ENCODE results near the gene CLEC16A.
A peak's percentile ranks its signal among the peaks of the same experiment; 100 is the strongest.

CLEC16A gene

GRCh38 chr16:10984509-10984908, 40.1 kb downstream of the CLEC16A start:
- no peak for TF ChIP-seq TAF1 (IDR thresholded peaks at IDR 0.05; ENCODE audit: low read depth, low read length)
- TF ChIP-seq POLR2A (IDR thresholded peaks at IDR 0.05; ENCODE audit: low read depth, low read length): no peak
- TF ChIP-seq SPI1 (IDR thresholded peaks at IDR 0.05; ENCODE audit: low read depth, low read length): no peak
- TF ChIP-seq POU2F2 (IDR thresholded peaks at IDR 0.05; ENCODE audit: low read depth, low read length): no peak
- no peak for TF ChIP-seq POLR2AphosphoS5 (IDR thresholded peaks at IDR 0.05; ENCODE audit: low read depth, low read length)
- no peak for TF ChIP-seq PAX5 (IDR thresholded peaks at IDR 0.05; ENCODE audit: insufficient read depth, low read length, severe bottlenecking)
- FAIRE-seq: no peak
- DNase-seq (ENCODE audit: insufficient read length, low spot score): no peak

- TF ChIP-seq POLR2A (IDR thresholded peaks at IDR 0.05; ENCODE audit: low read depth, low read length) (no peak), POU2F2 (IDR thresholded peaks at IDR 0.05; ENCODE audit: low read depth, low read length) (no peak), POLR2AphosphoS5 (IDR thresholded peaks at IDR 0.05; ENCODE audit: low read depth, low read length) (no peak), SPI1 (IDR thresholded peaks at IDR 0.05; ENCODE audit: low read depth, low read length) (no peak), PAX5 (IDR thresholded peaks at IDR 0.05; ENCODE audit: insufficient read depth, low read length, severe bottlenecking) (no peak), TAF1 (IDR thresholded peaks at IDR 0.05; ENCODE audit: low read depth, low read length) (no peak)
- DNase-seq (ENCODE audit: insufficient read length, low spot score): no peak
- FAIRE-seq: no peak
These were observed 43.2 kb downstream of the CLEC16A start for GRCh38 chr16:10987361-10988163.

DNA sequence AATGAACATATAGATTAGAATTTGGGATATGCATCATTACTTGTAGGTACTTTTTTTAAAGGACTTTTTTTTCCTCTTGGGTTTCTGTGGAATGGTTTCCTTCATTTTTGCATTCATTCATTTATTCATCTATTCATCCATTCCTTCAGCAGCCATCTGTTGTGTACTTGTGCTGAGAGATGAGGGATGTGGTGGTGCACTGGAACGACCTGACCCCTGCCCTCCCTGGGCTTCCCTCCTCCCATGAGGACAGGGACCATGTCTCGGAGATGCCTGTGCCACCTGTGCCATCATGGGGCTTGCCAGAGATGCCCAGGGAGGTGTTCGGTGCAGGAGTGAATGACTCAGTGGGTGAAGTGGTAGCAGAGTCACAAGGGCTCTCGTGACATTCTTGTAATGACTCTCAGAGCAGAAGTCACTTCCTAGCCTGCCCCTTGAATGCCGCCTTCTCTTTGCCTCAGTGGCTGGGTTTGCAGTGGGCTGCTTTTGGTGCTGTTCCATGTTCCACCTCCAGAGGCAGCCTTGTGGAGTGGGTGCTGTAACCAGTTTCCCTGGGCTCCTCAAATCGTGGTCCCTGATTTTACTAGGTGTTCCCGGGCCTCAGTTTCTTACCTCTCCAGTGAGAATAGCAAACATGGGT, 43.9 kb downstream of the CLEC16A start:
- no peak for DNase-seq (ENCODE audit: insufficient read length, low spot score)
- TF ChIP-seq POU2F2 (IDR thresholded peaks at IDR 0.05; ENCODE audit: low read depth, low read length) (no peak), POLR2A (IDR thresholded peaks at IDR 0.05; ENCODE audit: low read depth, low read length) (no peak), PAX5 (IDR thresholded peaks at IDR 0.05; ENCODE audit: insufficient read depth, low read length, severe bottlenecking) (no peak), SPI1 (IDR thresholded peaks at IDR 0.05; ENCODE audit: low read depth, low read length) (peak; percentile 68), TAF1 (IDR thresholded peaks at IDR 0.05; ENCODE audit: low read depth, low read length) (no peak)
- peak; percentile 51 for FAIRE-seq

DNA sequence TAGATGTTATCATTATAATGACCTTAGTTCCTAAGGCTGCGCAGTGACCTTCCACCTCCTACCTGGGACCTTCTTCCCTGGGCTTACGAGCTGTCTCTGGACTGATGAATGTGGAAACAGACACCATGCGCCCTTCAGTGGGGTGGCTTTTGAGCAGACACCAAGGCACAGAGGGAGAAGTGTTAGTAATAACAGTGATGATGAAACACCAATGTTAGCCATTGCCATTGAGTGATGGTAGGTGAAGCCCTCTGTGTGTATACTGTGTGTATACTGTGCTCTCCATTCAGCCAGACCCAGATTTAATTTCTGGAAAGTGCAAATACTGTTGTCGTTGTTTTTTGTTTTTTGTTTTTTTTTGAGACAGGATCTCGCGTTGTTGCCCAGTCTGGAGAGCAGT, 44.5 kb downstream of the CLEC16A start:
- DNase-seq (ENCODE audit: insufficient read length, low spot score) (no peak), FAIRE-seq (no peak)
- TF ChIP-seq PAX5 (IDR thresholded peaks at IDR 0.05; ENCODE audit: insufficient read depth, low read length, severe bottlenecking): no peak
- no peak for TF ChIP-seq POLR2AphosphoS5 (IDR thresholded peaks at IDR 0.05; ENCODE audit: low read depth, low read length)
- TF ChIP-seq TAF1 (IDR thresholded peaks at IDR 0.05; ENCODE audit: low read depth, low read length): no peak
- no peak for TF ChIP-seq SPI1 (IDR thresholded peaks at IDR 0.05; ENCODE audit: low read depth, low read length)
- TF ChIP-seq POLR2A (IDR thresholded peaks at IDR 0.05; ENCODE audit: low read depth, low read length): no peak
- TF ChIP-seq POU2F2 (IDR thresholded peaks at IDR 0.05; ENCODE audit: low read depth, low read length): no peak

GRCh38 chr16:10989559-10989958, 45.2 kb downstream of the CLEC16A start:
- FAIRE-seq (no peak), DNase-seq (ENCODE audit: insufficient read length, low spot score) (no peak)
- TF ChIP-seq SPI1 (IDR thresholded peaks at IDR 0.05; ENCODE audit: low read depth, low read length) (no peak), POU2F2 (IDR thresholded peaks at IDR 0.05; ENCODE audit: low read depth, low read length) (no peak), POLR2A (IDR thresholded peaks at IDR 0.05; ENCODE audit: low read depth, low read length) (no peak), PAX5 (IDR thresholded peaks at IDR 0.05; ENCODE audit: insufficient read depth, low read length, severe bottlenecking) (no peak), POLR2AphosphoS5 (IDR thresholded peaks at IDR 0.05; ENCODE audit: low read depth, low read length) (no peak), TAF1 (IDR thresholded peaks at IDR 0.05; ENCODE audit: low read depth, low read length) (no peak)

DNA sequence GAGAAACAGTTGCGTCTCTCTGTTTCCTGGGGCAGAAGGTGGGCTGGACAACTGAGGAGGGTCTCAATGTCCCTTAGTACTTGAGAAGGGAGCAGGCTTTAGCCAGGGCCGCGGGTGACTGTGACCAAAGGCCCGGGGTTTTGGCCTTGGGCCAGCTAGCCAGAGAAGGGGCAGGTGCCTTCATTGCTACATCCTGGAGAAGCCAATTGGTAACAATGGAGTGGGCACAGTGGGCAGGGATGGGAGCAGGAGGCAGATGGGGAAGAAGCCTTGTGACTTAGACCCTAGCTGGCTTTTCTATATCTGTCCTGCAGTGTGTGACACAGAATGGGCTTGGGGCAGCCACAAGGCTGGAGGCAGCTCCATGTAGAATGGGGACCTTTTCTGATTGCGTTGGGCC, 46.0 kb downstream of the CLEC16A start:
- TF ChIP-seq PAX5 (IDR thresholded peaks at IDR 0.05; ENCODE audit: insufficient read depth, low read length, severe bottlenecking): no peak
- TF ChIP-seq TAF1 (IDR thresholded peaks at IDR 0.05; ENCODE audit: low read depth, low read length): no peak
- TF ChIP-seq POLR2A (IDR thresholded peaks at IDR 0.05; ENCODE audit: low read depth, low read length): no peak
- TF ChIP-seq POLR2AphosphoS5 (IDR thresholded peaks at IDR 0.05; ENCODE audit: low read depth, low read length): no peak
- no peak for TF ChIP-seq POU2F2 (IDR thresholded peaks at IDR 0.05; ENCODE audit: low read depth, low read length)
- TF ChIP-seq SPI1 (IDR thresholded peaks at IDR 0.05; ENCODE audit: low read depth, low read length): no peak
- DNase-seq (ENCODE audit: insufficient read length, low spot score) (no peak), FAIRE-seq (no peak)

GRCh38 chr16:10992112-10992511, 47.7 kb downstream of the CLEC16A start:
- no peak for FAIRE-seq
- TF ChIP-seq SPI1 (IDR thresholded peaks at IDR 0.05; ENCODE audit: low read depth, low read length): no peak
- no peak for TF ChIP-seq POLR2AphosphoS5 (IDR thresholded peaks at IDR 0.05; ENCODE audit: low read depth, low read length)

DNA sequence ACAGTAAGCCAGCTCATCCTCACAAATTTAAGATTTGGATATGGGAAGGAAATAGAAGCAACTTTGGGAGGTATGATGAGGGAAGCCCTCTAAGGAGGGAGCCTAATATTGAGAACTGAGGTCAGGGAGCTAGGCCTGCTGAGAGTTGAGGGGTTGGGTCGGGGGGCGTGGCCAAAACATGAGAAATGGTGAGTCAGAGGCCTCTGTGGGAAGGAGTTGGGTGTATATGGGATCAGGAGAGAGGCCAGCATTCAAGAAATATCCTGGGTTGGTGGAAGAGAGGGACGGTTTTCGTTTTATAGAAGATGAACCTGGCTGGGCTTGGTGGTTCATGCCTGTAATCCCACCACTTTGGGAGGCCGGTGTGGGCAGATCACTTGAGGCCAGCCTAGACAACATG, 48.4 kb downstream of the CLEC16A start:
- FAIRE-seq: no peak
- no peak for TF ChIP-seq POU2F2 (IDR thresholded peaks at IDR 0.05; ENCODE audit: low read depth, low read length)
- TF ChIP-seq TAF1 (IDR thresholded peaks at IDR 0.05; ENCODE audit: low read depth, low read length): no peak
- TF ChIP-seq SPI1 (IDR thresholded peaks at IDR 0.05; ENCODE audit: low read depth, low read length): no peak
- TF ChIP-seq POLR2A (IDR thresholded peaks at IDR 0.05; ENCODE audit: low read depth, low read length): no peak
- TF ChIP-seq PAX5 (IDR thresholded peaks at IDR 0.05; ENCODE audit: insufficient read depth, low read length, severe bottlenecking): no peak
- TF ChIP-seq POLR2AphosphoS5 (IDR thresholded peaks at IDR 0.05; ENCODE audit: low read depth, low read length): no peak
- DNase-seq (ENCODE audit: insufficient read length, low spot score): no peak

More at GRCh38 chr16:10992112-10992511, 47.7 kb downstream of the CLEC16A start:
- DNase-seq (ENCODE audit: insufficient read length, low spot score): no peak

- FAIRE-seq (no peak), DNase-seq (ENCODE audit: insufficient read length, low spot score) (no peak)
- TF ChIP-seq POLR2AphosphoS5 (IDR thresholded peaks at IDR 0.05; ENCODE audit: low read depth, low read length): no peak
- TF ChIP-seq POLR2A (IDR thresholded peaks at IDR 0.05; ENCODE audit: low read depth, low read length): no peak
- no peak for TF ChIP-seq POU2F2 (IDR thresholded peaks at IDR 0.05; ENCODE audit: low read depth, low read length)
- no peak for TF ChIP-seq PAX5 (IDR thresholded peaks at IDR 0.05; ENCODE audit: insufficient read depth, low read length, severe bottlenecking)
- no peak for TF ChIP-seq TAF1 (IDR thresholded peaks at IDR 0.05; ENCODE audit: low read depth, low read length)
- TF ChIP-seq SPI1 (IDR thresholded peaks at IDR 0.05; ENCODE audit: low read depth, low read length): no peak
These were observed 49.3 kb downstream of the CLEC16A start for GRCh38 chr16:10993649-10994048.

All from GM12891 (cell line).